K562 (cell line): Measurements from ENCODE around the gene PTPRB. TPM values are rescaled to one million over a fixed set of nuclear protein-coding genes. Genes with fewer than 3 reads are reported as not detected.

ENCODE experiments used
- ATAC-seq: fragments of 200-7000 bp; cut with Tn5 transposase; 3 replicates; pipeline ENCODE4 v1.9.1; 2020; ENCODE audit warnings: moderate library complexity
- BruUV-seq: library from RNA; stranded (reverse); fragments of 400-500 nt; replicated peaks from 2 replicates; lab custom pipeline; 2021; lab: Mats Ljungman, UMichigan
- CTCF ChIA-PET: fragments of 300-600 bp; formaldehyde crosslinking; extraction: SDS; loops from one replicate; lab custom pipeline; 2021; ENCODE audit warnings: low intra/inter-chr PET ratio; lab: Yijun Ruan, JAX
- POLR2A ChIA-PET: fragments of 300-600, 350-650 bp; sonication (Branson Sonifier 250); formaldehyde crosslinking; extraction: SDS; loops from one replicate; lab custom pipeline; 2021; ENCODE audit warnings: antibody characterized with exemption, inconsistent platforms; lab: Yijun Ruan, JAX
- DNase-seq, 4 experiments: peaks; one replicate each; pipeline versions ENCODE4 v3.0.0 to v3.0.0-alpha.2; 2011 to 2018; ENCODE audit warnings: low spot score in 3 of 4, mixed read lengths in 3 of 4; ENCODE audit errors: extremely low read depth in 1 of 4
- FAIRE-seq: peaks from 2 replicates; lab custom pipeline; 2011; peaks lifted over from hg19 to GRCh38; lab: Jason Lieb, UNC
- H2AFZ ChIP-seq: 2 replicates; pipeline ENCODE4 v1.6.0; 2011; ENCODE audit warnings: low read depth, low read length, control low read depth, inconsistent platforms
- H3K27ac ChIP-seq: fragments of 200-600 bp; 3 replicates; pipeline ENCODE4 v1.8.0; 2011; ENCODE audit warnings: low read depth, mild to moderate bottlenecking, control low read depth, inconsistent platforms, low read length, moderate library complexity, mixed read lengths; ENCODE audit errors: extremely low read depth
- H3K27me3 ChIP-seq, 2 experiments: fragments of 300-600 bp in 1 of 2; 2 replicates in 1 of 2; 3 replicates in 1 of 2; pipeline versions ENCODE4 v1.6.0 to v1.8.0; 2011; ENCODE audit warnings: inconsistent platforms in 2 of 2, low read length in 2 of 2, mild to moderate bottlenecking in 1 of 2, mixed read lengths in 1 of 2, moderate library complexity in 1 of 2; ENCODE audit not compliant: control insufficient read depth in 2 of 2, insufficient read depth in 2 of 2
- H3K36me3 ChIP-seq: fragments of 300-600 bp; 3 replicates; pipeline ENCODE4 v1.8.0; 2011; ENCODE audit warnings: mild to moderate bottlenecking, low read length, inconsistent platforms; ENCODE audit not compliant: control insufficient read depth, insufficient read depth
- H3K4me1 ChIP-seq, 2 experiments: fragments of 200-600 bp in 1 of 2; replicated peaks in 1 of 2; 2 replicates in 1 of 2; 3 replicates in 1 of 2; pipeline versions ENCODE4 v1.5.1 to v1.8.0; 2011; ENCODE audit warnings: inconsistent platforms in 2 of 2, low read length in 2 of 2, mild to moderate bottlenecking in 1 of 2, mixed read lengths in 1 of 2, moderate library complexity in 1 of 2; ENCODE audit not compliant: control insufficient read depth in 2 of 2, insufficient read depth in 2 of 2
- H3K4me2 ChIP-seq: 2 replicates; pipeline ENCODE4 v1.6.1; 2011; ENCODE audit warnings: low read length, control low read depth, inconsistent platforms, mixed read lengths; ENCODE audit not compliant: insufficient read depth
- H3K4me3 ChIP-seq: fragments of 200-600 bp; sonication (generic), shearing (Covaris generic); 2 replicates; pipeline ENCODE4 v1.5.1; 2016; ENCODE audit warnings: control low read depth, inconsistent platforms
- H3K79me2 ChIP-seq: fragments of 200-600 bp; 3 replicates; pipeline ENCODE4 v1.8.0; 2011; ENCODE audit warnings: low read length, inconsistent platforms; ENCODE audit not compliant: control insufficient read depth, insufficient read depth
- H3K9ac ChIP-seq, 2 experiments: 2 replicates each; pipeline versions ENCODE4 v1.6.0 to v1.6.1; 2011; ENCODE audit warnings: low read depth in 2 of 2, low read length in 2 of 2, control low read depth in 1 of 2, inconsistent platforms in 1 of 2, mild to moderate bottlenecking in 1 of 2, mixed read lengths in 1 of 2; ENCODE audit not compliant: insufficient read depth in 1 of 2
- H3K9me1 ChIP-seq: one replicate; pipeline ENCODE4 v1.6.0; 2011; ENCODE audit warnings: inconsistent platforms, mild to moderate bottlenecking, low read length, moderate library complexity; ENCODE audit not compliant: control insufficient read depth, insufficient read depth
- H3K9me3 ChIP-seq: replicated peaks from 2 replicates; pipeline ENCODE4 v1.5.1; 2011; ENCODE audit warnings: low read depth, low read length, inconsistent platforms; ENCODE audit not compliant: control insufficient read depth, insufficient read depth
- H4K20me1 ChIP-seq: replicated peaks from 2 replicates; pipeline ENCODE4 v1.6.1; 2011; ENCODE audit warnings: low read length, inconsistent platforms, mixed read lengths; ENCODE audit not compliant: control insufficient read depth, insufficient read depth
- HSF4 ChIP-seq: fragments of 250-450 bp; sonication (Bioruptor Pico); IDR thresholded peaks from 2 replicates; pipeline ENCODE4 v2.1.2; 2022; ENCODE audit warnings: mild to moderate bottlenecking, moderate library complexity, borderline replicate concordance
- L3MBTL2 ChIP-seq: fragments of 450-650 bp; IDR thresholded peaks from 2 replicates; pipeline ENCODE4 v1.6.1; 2016; ENCODE audit warnings: mild to moderate bottlenecking, moderate library complexity
- SREBF2 ChIP-seq: sonication (generic); formaldehyde crosslinking; IDR thresholded peaks from 2 replicates; pipeline ENCODE4 v1.4.0; 2020; ENCODE audit warnings: mild to moderate bottlenecking, missing genetic modification reagents
- TBP ChIP-seq: optimal IDR thresholded peaks from 2 replicates; pipeline ENCODE3; 2011; ENCODE audit warnings: low read depth, low read length, improper control_type of control experiment
- TCF7 ChIP-seq: sonication (generic); IDR thresholded peaks from 2 replicates; pipeline ENCODE4 v1.6.1; 2016; ENCODE audit warnings: antibody characterized with exemption, borderline replicate concordance
- ZFP1 ChIP-seq: fragments of 450-650 bp; formaldehyde crosslinking; IDR thresholded peaks from 2 replicates; pipeline ENCODE4 v1.4.0; 2020; ENCODE audit warnings: mild to moderate bottlenecking, mixed read lengths
- ZKSCAN8 ChIP-seq: fragments of 200-800 bp; sonication (Bioruptor generic); IDR thresholded peaks from 2 replicates; pipeline ENCODE4 v1.6.1; 2016; ENCODE audit warnings: missing genetic modification characterization, missing compliant biosample characterization
- ZNF75A ChIP-seq: fragments of 450-650 bp; formaldehyde crosslinking; IDR thresholded peaks from 2 replicates; pipeline ENCODE4 v1.4.0; 2020; ENCODE audit warnings: mild to moderate bottlenecking
- WGBS: fragments of 100-300 bp; shearing (Covaris generic); methylation state at CpG from one replicate; pipeline ENCODE4 v1.1.6; 2016; ENCODE audit warnings: low coverage, mixed read lengths; ENCODE audit not compliant: insufficient coverage; ENCODE audit errors: missing lambda C conversion rate; 5-methylcytosine and 5-hydroxymethylcytosine counted together
- in situ Hi-C: fragments of 300-500 bp; cut with MboI; formaldehyde crosslinking; loops from 4 replicates; pipeline ENCODE4 v1.15.0; 2018; ENCODE audit warnings: inconsistent platforms, mixed read lengths
- intact Hi-C: fragments of 100-400 bp; cut with micrococcal nuclease; formaldehyde crosslinking; loops from 2 replicates; pipeline ENCODE4 v1.14.2; 2022
- polyA plus RNA-seq, 8 experiments: library from polyadenylated mRNA; depleted of rRNA in 4 of 8; stranded (reverse) in 5 of 8; unstranded in 3 of 8; fragments of >200 nt; fragmentation: Nextera tagmentation in 2 of 8; fragmentation: Illumina TruSeq in 1 of 8; extraction: Ambion mirVana in 2 of 8; extraction: Trizol in 1 of 8; gene quantifications; 2 replicates each; pipeline versions ENCODE4 v1.2.1 to v1.2.3, GENCODE V29; 2011 to 2014; ENCODE audit warnings: inconsistent platforms in 1 of 8, missing spikeins in 1 of 8
- total RNA-seq, 7 experiments: library from RNA; depleted of rRNA in 6 of 7; stranded (reverse); fragments of >200 nt in 6 of 7; fragmentation: Illumina TruSeq in 2 of 7; extraction: Trizol in 2 of 7; gene quantifications; 2 replicates each; pipeline versions ENCODE4 v1.2.1 to v1.2.3, GENCODE V29; 2011 to 2021; ENCODE audit warnings: low replicate concordance in 1 of 7

The PTPRB gene
- total and polyA plus RNA-seq, 9 of the 15 experiments (the other 6 are each of a cell fraction or from before 2014, with no cell fraction given): 0.46 to 5.9 (median 3.1) TPM

DNA sequence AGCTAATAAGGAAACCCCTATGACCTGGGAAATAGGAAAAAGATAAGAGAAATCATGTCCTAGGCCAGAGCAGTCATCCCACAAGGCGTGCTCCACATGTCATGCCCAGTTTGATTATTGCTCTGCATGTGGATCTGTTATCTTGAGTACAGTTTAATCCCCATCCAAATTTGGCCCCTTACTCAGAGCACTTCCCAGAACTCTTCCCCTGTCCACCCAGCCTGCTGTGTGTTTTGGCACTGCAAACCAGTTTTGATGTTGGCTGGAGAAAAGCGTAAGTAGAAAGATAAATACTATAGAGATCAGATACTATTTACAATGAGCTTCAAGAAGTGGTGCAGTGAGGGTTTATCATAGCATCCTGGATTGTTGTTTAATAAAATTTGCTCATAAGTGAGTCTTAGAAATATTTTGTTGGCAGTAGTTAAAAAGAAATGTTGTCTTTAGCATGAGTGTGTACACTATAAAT lies 83.8 kb downstream of the PTPRB start:
- DNase-seq: no peak
- TF ChIP-seq ZKSCAN8 (CRISPR knock-in tag): no peak
- no peak for TF ChIP-seq SREBF2 (CRISPR knock-in tag)
- TF ChIP-seq ZNF75A: no peak
- no peak for TF ChIP-seq ZFP1 (CRISPR knock-in tag)
- no peak for TF ChIP-seq HSF4
- TF ChIP-seq TBP: no peak
- TF ChIP-seq L3MBTL2: no peak
- TF ChIP-seq, all 486 proteins: peak for 0
- no peaks in the 10 kb centered on the region for H3K9me3 ChIP-seq
- intact Hi-C loops: loop anchor here (10.0 kb wide), 1 partner anchor 149 kb away; no protein-coding TSS in a partner anchor
- no peaks in the 10 kb centered on the region for H4K20me1 ChIP-seq
- no peaks in the 10 kb centered on the region for H3K79me2 ChIP-seq
- H3K36me3 ChIP-seq: peaks cover 13% of the 10 kb centered on the region; the same call in 1 of the 3 replicates
- no peak overlapping the region for H3K9ac ChIP-seq
- ATAC-seq (no peak), FAIRE-seq (no peak)
- no peak overlapping the region for H3K4me3 ChIP-seq
- no peaks in the 10 kb centered on the region for H3K9me1 ChIP-seq
- in situ Hi-C loops: no loop called here
- H3K27ac ChIP-seq: no peak overlapping the region
- ChIA-PET POLR2A (interaction anchor here (0.9 kb wide), 1 partner anchor 47 kb away, joined by 3 read pairs; no protein-coding TSS in a partner anchor), CTCF (no interaction called here)
- no TSS peak for BruUV-seq
- no peak overlapping the region for H3K4me2 ChIP-seq
- no peaks in the 10 kb centered on the region for H3K27me3 ChIP-seq
- H3K4me1 ChIP-seq: no peaks in the 10 kb centered on the region; a peak in 1 of 5 replicates
- WGBS: 54% methylated on average over 2 of the region's 2 CpGs
- H2AFZ ChIP-seq: no peak overlapping the region

DNA sequence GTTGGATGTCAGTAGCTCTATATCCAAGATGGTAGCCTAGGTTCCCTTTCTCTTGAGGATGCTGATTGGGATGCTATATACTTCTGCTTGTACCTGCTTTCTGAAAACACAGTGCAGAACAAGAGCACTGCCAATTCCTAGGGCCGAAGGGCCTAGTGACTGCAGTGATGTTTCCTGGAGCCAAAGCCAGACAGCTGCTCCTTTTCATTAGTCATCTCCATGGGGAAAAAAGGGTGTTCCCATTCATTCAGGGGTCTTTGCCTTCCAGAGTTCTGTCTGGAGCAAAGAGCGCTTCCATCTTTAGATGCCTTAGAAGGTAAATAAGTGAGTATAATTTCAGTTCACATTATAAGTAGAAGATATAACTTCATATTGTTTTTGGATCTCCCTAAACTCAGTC lies 85.5 kb downstream of the PTPRB start:
- Histone ChIP-seq H2AFZ (no peak overlapping the region), H3K4me3 (no peak overlapping the region), H3K9me1 (no peaks in the 10 kb centered on the region), H3K9me3 (no peaks in the 10 kb centered on the region), H3K27me3 (no peaks in the 10 kb centered on the region), H3K36me3 (peaks cover 13% of the 10 kb centered on the region; the same call in 1 of the 3 replicates), H3K9ac (no peak overlapping the region), H3K79me2 (no peaks in the 10 kb centered on the region), H3K27ac (no peak overlapping the region), H3K4me2 (no peak overlapping the region), H4K20me1 (no peaks in the 10 kb centered on the region), H3K4me1 (no peaks in the 10 kb centered on the region; a peak in 2 of 5 replicates)
- intact Hi-C loops: loop anchor here (10.0 kb wide), 1 partner anchor 147 kb away; no protein-coding TSS in a partner anchor
- ATAC-seq (no peak), FAIRE-seq (no peak), DNase-seq (no peak)
- WGBS: 68% methylated on average over 2 of the region's 2 CpGs
- ChIA-PET POLR2A (no interaction called here), CTCF (no interaction called here)
- in situ Hi-C loops: no loop called here
- no TSS peak for BruUV-seq
- no peak for TF ChIP-seq TCF7
